HG03039 (cell line): ENCODE measurements around the gene DDX10.

Experiments used
- ATAC-seq: cut with Tn5 transposase; IDR thresholded peaks from one replicate; pipeline ENCODE4 v1.9.1; 2021; ENCODE audit warnings: mild to moderate bottlenecking, moderate library complexity; ENCODE audit not compliant: unreplicated experiment

Gene DDX10

GRCh38 chr11:108897071-108897481 lies 232.2 kb downstream of the DDX10 start:
- ATAC-seq: no peak

GRCh38 chr11:108897916-108898315 lies 233.0 kb downstream of the DDX10 start:
- ATAC-seq: no peak

GRCh38 chr11:108901359-108901758 lies 236.5 kb downstream of the DDX10 start:
- no peak for ATAC-seq

DNA sequence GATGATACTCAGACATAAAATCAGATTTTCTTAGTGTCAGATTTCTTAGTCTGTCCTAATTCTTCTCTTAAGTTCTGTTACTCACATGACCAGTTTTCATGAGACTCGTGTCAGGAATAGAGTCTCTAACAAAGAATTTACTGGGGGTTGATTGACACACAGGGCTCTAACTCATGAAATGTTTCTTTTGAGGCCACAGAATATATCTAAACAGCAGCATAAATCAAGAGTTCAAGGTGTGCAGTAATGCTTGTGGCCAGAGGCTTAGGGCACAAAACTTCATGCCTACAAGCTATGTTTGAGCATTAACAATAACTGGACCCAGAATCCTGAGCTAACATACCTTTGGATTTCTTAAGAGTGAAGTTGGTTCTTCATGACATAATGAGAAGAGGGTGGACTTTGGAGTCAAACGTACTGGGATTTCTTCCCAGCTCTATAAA lies 237.2 kb downstream of the DDX10 start:
- no peak for ATAC-seq

DNA sequence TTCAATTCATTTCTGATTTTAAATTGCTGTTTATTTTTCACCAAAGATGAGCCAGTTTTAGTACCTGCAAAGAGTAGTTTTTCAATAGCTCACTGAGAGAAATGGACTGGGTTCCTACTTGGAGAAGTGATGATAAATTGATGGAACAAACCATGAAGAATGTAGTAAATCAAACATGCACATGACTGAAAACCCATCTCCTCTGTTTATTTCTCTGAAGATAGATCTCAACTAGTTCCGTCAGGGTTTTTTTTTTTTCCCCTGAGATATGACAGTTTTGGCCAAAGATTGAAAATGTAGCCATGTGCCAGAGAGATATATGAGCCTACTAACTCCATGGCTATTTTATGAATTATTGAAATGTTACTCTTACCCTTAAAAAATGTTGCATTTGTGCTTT lies 239.6 kb downstream of the DDX10 start:
- no peak for ATAC-seq

- ATAC-seq: no peak
These were observed 241.5 kb downstream of the DDX10 start for GRCh38 chr11:108906329-108906728.

DNA sequence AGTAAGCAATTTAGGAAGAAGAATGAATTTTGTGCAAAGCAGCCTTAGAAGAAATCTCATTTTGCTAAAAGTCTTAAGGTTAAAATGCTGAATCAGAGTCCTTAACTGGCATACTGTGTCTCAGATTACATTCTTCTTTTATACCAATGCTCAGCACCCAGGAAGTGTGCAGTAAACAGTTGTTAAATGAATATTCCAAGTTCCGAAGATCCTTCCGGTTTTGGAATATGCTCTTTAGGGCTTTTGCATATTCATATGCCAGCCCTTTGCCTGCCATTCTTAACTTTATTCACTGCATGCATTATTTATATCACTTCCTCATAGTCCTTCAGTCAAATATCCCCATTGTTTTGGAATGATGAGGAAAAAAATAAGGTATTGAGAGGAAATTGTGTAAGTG lies 242.0 kb downstream of the DDX10 start:
- no peak for ATAC-seq

GRCh38 chr11:108909041-108909440 lies 244.2 kb downstream of the DDX10 start:
- no peak for ATAC-seq

DNA sequence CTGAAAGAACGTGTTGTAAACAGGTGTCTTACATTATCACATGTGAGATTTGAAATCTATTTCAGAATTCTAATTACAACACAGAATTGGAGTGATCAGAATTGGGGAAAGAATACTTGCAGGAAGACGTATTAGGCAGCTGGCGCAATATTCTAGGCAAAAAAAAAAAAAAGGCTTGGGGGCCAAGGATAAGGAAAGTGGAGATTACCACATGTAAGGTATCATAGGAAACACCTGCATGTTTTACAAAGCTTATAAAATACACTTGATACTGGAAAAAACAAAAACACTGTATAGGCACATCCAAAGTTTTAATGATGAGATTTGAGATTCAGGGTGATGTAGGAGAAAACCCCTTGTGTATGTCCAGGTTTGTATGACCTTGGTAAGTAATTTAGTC lies 245.1 kb downstream of the DDX10 start:
- no peak for ATAC-seq

- ATAC-seq: no peak
These were observed 247.7 kb downstream of the DDX10 start for GRCh38 chr11:108912581-108912980.

DNA sequence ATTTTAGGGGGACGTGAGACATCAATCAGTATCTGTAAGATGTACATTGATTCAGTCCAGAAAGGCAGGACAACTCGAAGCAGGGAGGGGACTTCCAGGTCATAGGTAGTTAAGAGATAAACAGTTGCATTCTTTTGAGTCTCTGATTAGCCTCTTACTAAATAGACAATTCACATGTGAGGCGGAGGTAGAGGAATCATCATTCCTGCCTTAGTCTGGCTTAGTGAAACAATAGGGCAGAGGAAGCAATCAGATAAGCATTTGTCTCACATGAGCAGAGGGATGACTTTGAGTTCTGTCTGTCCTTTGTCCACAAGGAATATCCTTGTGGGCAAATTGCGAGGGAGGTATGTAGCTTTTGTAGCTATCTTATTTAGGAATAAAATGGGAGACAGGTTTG lies 248.3 kb downstream of the DDX10 start:
- ATAC-seq: no peak

- ATAC-seq: no peak
These were observed 249.3 kb downstream of the DDX10 start for GRCh38 chr11:108914211-108914610.

GRCh38 chr11:108914981-108915380 lies 250.1 kb downstream of the DDX10 start:
- no peak for ATAC-seq

GRCh38 chr11:108915666-108916065 lies 250.8 kb downstream of the DDX10 start:
- no peak for ATAC-seq

DNA sequence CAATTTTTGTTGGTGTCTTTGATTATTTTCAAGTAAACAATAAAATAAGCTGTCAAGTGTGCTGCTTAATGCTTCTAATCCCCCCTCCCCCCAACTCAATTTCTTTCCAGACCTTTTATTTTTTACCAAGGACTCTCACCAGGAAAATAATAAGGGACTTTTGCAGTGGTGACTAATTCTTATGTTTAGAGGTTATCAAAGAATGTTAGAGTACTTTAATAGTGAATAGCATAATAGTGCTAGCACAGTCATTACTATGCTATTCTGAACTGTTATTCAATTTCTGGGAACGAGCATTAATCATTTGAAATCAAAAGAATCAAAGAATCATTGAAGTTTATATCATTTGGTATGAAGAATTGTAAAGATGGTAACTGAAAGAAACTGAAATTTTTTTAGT lies 251.4 kb downstream of the DDX10 start:
- ATAC-seq: no peak

DNA sequence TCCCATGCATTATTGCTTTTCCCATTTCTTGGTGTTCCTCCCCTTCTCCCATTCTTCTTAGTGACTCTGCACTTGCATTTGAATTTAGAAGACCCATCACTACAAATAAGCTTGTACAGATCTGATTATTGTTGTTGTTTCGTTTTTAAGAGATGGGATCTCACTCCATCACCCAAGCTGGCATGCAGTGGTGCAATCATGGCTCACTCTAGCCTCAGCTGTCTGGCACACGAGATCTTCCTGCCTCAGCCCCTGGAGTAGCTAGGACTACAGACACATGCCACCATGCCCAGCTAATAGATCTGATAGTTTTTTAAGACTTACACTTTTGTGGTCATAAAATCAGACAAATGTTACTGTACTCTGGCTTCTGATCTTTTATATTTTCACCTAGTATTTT lies 252.1 kb downstream of the DDX10 start:
- ATAC-seq: no peak

DNA sequence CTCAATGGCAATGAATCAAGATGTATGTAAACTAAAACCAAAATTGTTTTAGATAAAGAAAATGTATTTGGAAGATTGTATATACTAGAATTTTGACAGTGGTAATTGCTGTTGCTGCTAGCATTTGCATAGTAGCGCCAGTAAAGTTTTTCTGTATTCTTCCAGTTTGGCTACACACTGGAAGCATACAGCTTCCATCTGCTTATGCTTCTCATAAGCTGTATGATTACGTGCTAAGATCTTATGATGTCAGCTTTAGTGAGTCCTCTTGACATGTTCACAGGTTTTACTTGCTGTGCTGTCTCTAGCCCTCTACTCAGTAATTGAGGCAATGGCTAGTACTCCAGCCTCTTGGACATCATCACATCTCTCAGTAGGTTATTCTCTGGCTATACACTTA lies 256.3 kb downstream of the DDX10 start:
- ATAC-seq: no peak

DNA sequence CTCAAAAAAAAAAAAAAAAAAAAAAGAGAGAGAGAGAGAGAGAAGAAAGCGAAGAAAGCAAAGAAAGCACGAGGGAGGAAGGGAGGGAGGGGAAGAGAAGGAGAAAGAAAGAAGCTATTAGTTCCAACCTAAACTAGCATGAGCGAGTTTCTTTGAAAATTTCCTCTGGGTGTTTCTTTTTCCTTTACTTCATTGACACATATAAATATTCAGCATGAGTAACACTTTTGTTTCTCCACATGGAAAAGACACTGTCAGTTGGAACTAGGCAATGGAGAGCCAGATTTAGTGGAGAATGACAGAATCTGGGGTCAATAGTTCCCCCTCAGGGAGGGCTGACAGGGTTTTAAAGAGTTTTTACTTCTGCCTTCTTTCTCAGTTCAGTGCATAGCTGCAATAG lies 257.4 kb downstream of the DDX10 start:
- no peak for ATAC-seq

DNA sequence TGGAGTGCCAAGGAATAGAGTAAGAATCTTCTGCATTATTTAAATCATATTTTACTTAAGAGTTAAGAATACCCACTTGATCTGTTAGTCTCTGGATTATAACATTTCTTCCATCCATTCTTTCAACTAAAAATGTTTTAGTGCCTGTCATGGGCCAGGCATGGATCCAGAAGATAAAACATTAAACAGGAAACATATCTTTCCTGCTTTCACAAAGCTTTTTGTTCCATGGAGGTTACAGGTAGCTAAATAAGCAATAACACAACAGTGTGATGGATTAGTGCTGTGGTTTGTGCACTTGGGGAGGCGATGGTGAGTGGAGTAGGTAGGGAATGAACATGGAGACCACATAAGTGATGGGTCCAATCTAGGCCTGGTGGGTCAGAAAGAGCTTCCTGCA lies 258.5 kb downstream of the DDX10 start:
- ATAC-seq: no peak

DNA sequence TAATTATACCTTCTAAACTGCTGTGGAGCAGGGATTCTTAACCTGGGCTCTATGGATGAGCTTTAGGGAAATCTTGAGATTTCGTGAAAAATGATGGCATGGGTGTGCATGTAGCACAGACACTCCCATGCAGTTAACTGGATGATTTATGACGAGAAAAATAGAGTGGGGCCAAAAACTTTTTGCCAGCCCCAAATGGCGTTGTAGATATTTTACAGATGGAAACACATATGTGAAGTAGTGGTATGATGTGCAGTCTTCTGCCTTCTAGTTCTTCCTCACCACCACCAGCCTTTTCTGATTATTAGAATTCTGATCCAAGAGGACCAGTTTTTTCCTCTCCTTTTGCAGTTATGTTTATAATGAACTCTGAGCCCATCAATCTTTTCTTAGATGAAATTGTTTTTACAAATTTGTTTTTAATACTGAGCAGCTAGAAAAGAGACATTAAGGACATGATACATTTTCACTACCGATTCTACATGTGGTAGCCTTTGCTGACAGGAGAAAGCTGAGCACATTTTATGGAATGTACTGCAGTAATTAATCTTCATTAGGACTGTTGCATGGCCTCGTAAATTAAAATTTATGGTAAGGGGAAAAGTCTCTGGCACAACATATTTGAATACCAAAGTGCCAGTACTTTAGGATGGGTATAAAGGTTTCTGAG lies 261.4 kb downstream of the DDX10 start:
- ATAC-seq: no peak

DNA sequence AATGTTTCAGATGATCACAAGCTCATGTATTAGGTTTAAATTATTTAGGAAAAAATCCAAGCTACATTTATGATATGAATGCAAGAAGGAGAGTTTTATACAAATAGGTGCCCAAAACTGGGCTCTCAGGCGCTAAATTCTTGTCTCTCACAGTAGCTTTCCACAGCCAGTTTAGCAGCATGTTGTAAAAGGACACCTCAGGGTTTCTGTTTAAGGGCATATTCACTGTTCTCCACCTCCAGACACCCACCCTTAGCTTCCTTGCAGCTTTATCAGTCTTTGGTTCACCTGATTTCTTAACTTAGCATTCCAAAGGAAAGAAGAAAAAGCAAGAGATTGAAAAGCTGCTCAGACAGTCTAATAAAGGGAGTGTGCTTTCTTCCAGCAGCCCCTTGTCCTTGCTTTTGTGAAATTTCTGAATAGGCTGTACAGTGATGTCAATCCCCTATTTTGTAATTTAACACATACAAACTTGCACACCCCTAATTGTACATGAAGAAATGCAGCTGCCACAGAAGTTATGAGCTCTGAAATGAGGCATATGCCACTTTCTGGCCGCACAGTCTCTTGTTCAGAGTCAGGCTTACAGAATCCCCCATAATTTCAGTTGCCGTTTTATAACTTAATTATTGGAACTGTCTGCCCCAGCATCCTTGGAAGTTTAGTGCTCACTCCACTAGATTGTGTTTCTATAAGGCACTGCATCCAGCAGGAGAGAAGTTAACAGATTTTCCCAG lies 262.1 kb downstream of the DDX10 start:
- ATAC-seq: no peak

- ATAC-seq: no peak
These were observed 263.1 kb downstream of the DDX10 start for GRCh38 chr11:108927791-108928545.
